Gastrocnemius medialis (tissue), 4 donors: Measurements from ENCODE around the gene DYNLRB1.

ENCODE experiments used
- CTCF ChIP-seq, 5 experiments: fragments of 450-650 bp in 3 of 5; fragments of 200-600 bp in 2 of 5; sonication (generic) in 2 of 5; IDR thresholded peaks in 4 of 5; conservative IDR thresholded peaks in 1 of 5; 1 replicate in 4 of 5; 2 replicates in 1 of 5; pipeline ENCODE4 v1.5.1; 2016 to 2019; ENCODE audit warnings: antibody characterized with exemption in 5 of 5, mild to moderate bottlenecking in 3 of 5, moderate library complexity in 3 of 5
- POLR2A ChIP-seq, 2 donors: fragments of 450-650 bp; IDR thresholded peaks; one replicate each; pipeline ENCODE4 v1.6.1; 2017; ENCODE audit warnings: antibody characterized with exemption in 2 of 2, mild to moderate bottlenecking in 2 of 2, moderate library complexity in 2 of 2

- TF ChIP-seq CTCF (IDR thresholded peaks at IDR 0.05 in 4 of 5, conservative IDR thresholded peaks at IDR 0.05 in 1 of 5) (no peak), POLR2A (IDR thresholded peaks at IDR 0.05) (no peak)
Measured at GRCh38 chr20:34532320-34532719, 16.1 kb downstream of the DYNLRB1 start.
